Measurements from ENCODE around the gene SCARB1. TPM values are rescaled to one million over a fixed set of nuclear protein-coding genes. Genes with fewer than 3 reads are reported as not detected.

The SCARB1 gene
- polyA plus RNA-seq, 3 donors = 24.2 to 24.8 (median 24.7) TPM

GRCh38 chr12:124747426-124748161, 116.1 kb downstream of the SCARB1 start:
- peak; percentile 82 for DNase-seq

GRCh38 chr12:124746649-124747425, 116.8 kb downstream of the SCARB1 start:
- DNase-seq = no peak

GRCh38 chr12:124745891-124746570, 117.6 kb downstream of the SCARB1 start:
- DNase-seq = peak; percentile 96

- DNase-seq = no peak
These were observed 118.2 kb downstream of the SCARB1 start for GRCh38 chr12:124745465-124745890.

GRCh38 chr12:124744659-124745464, 118.8 kb downstream of the SCARB1 start:
- DNase-seq = no peak

- no peak for DNase-seq
These were observed 119.4 kb downstream of the SCARB1 start for GRCh38 chr12:124744273-124744640.

GRCh38 chr12:124743479-124744272, 120.0 kb downstream of the SCARB1 start:
- no peak for DNase-seq

GRCh38 chr12:124742678-124743077, 121.0 kb downstream of the SCARB1 start:
- no peak for DNase-seq

- DNase-seq = no peak
These were observed 121.6 kb downstream of the SCARB1 start for GRCh38 chr12:124742111-124742510.

- DNase-seq = no peak
These were observed 122.5 kb downstream of the SCARB1 start for GRCh38 chr12:124741211-124741610.

GRCh38 chr12:124740691-124741137, 123.0 kb downstream of the SCARB1 start:
- no peak for DNase-seq

- DNase-seq = no peak
These were observed 123.6 kb downstream of the SCARB1 start for GRCh38 chr12:124739953-124740561.

- peak; percentile 69 for DNase-seq
These were observed 124.8 kb downstream of the SCARB1 start for GRCh38 chr12:124738636-124739467.

- DNase-seq = no peak
These were observed 125.7 kb downstream of the SCARB1 start for GRCh38 chr12:124737772-124738635.

GRCh38 chr12:124737040-124737419, 126.6 kb downstream of the SCARB1 start:
- no peak for DNase-seq

GRCh38 chr12:124736115-124737039, 127.3 kb downstream of the SCARB1 start:
- no peak for DNase-seq

- DNase-seq = peak; percentile 86
These were observed 129.4 kb downstream of the SCARB1 start for GRCh38 chr12:124734224-124734788.

Measured in renal pelvis (tissue), 4 donors.